Mucosa of descending colon (tissue), 3 donors: ENCODE measurements around the gene TSR1. TPM values are rescaled to one million over a fixed set of nuclear protein-coding genes. Genes with fewer than 3 reads are reported as not detected.

Source experiments
- ATAC-seq: fragments of 200-7000 bp; cut with Tn5 transposase; one replicate; pipeline ENCODE4 v1.9.1; 2020; ENCODE audit warnings: mild to moderate bottlenecking, moderate library complexity
- DNase-seq, 3 donors: peaks; one replicate each; pipeline ENCODE4 v3.0.0-alpha.2; 2020
- H3K36me3 ChIP-seq: fragments of 200-600 bp; one replicate; pipeline ENCODE4 v1.8.0; 2021; ENCODE audit warnings: low read depth, mild to moderate bottlenecking
- H3K4me1 ChIP-seq: fragments of 200-600 bp; one replicate; pipeline ENCODE4 v1.8.0; 2021; ENCODE audit warnings: low read depth, mild to moderate bottlenecking
- H3K4me3 ChIP-seq: fragments of 200-600 bp; one replicate; pipeline ENCODE4 v1.8.0; 2021; ENCODE audit warnings: mild to moderate bottlenecking
- H3K9me3 ChIP-seq: fragments of 200-600 bp; one replicate; pipeline ENCODE4 v1.8.0; 2021; ENCODE audit warnings: mild to moderate bottlenecking
- intact Hi-C, 2 donors: fragments of 100-400 bp; cut with DNase I in 1 of 2; cut with micrococcal nuclease in 1 of 2; formaldehyde crosslinking; loops; one replicate each; pipeline versions ENCODE4 v1.11.0 to v1.11.1; 2022; cut with DNase I, micrococcal nuclease
- total RNA-seq, 3 donors: library from RNA; stranded (reverse); fragmentation: NEBNext Ultra II Directional in 2 of 3; extraction: Animal tissue kit (Norgen Biotek cat#: 25700) in 2 of 3; gene quantifications; one replicate each; pipeline versions ENCODE4 v1.2.1 to v1.2.4, GENCODE V29; 2021 to 2023
- TF ChIP-seq, protein P1 (sequence below): fragments of 200-600 bp; IDR thresholded peaks from one replicate; pipeline ENCODE4 v1.8.0; 2022; ENCODE audit warnings: antibody characterized with exemption, mild to moderate bottlenecking
- donor health status: DM: no; HTN: no; CAD: no; lungs with moderate emphysema.
- donor health status: DM: no; HTN: no; CAD: no.
- donor health status: DM: no; HTN: yes; CAD: no.

Gene TSR1
- total RNA-seq, 3 donors from 2014 or later, result 13.6 to 23.4 (median 15.4) TPM

- no peaks in the 10 kb centered on the region for H3K36me3 ChIP-seq
- ATAC-seq (no peak), DNase-seq (no peak)
- intact Hi-C loops, result no loop called here
- no peaks in the 10 kb centered on the region for H3K4me1 ChIP-seq
- TF ChIP-seq, protein P1, sequence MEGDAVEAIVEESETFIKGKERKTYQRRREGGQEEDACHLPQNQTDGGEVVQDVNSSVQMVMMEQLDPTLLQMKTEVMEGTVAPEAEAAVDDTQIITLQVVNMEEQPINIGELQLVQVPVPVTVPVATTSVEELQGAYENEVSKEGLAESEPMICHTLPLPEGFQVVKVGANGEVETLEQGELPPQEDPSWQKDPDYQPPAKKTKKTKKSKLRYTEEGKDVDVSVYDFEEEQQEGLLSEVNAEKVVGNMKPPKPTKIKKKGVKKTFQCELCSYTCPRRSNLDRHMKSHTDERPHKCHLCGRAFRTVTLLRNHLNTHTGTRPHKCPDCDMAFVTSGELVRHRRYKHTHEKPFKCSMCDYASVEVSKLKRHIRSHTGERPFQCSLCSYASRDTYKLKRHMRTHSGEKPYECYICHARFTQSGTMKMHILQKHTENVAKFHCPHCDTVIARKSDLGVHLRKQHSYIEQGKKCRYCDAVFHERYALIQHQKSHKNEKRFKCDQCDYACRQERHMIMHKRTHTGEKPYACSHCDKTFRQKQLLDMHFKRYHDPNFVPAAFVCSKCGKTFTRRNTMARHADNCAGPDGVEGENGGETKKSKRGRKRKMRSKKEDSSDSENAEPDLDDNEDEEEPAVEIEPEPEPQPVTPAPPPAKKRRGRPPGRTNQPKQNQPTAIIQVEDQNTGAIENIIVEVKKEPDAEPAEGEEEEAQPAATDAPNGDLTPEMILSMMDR, result no peak
- no peak overlapping the region for H3K4me3 ChIP-seq
- H3K9me3 ChIP-seq, result no peaks in the 10 kb centered on the region
Observed at GRCh38 chr17:2275722-2276121, 60.5 kb downstream of the TSR1 start.

DNA sequence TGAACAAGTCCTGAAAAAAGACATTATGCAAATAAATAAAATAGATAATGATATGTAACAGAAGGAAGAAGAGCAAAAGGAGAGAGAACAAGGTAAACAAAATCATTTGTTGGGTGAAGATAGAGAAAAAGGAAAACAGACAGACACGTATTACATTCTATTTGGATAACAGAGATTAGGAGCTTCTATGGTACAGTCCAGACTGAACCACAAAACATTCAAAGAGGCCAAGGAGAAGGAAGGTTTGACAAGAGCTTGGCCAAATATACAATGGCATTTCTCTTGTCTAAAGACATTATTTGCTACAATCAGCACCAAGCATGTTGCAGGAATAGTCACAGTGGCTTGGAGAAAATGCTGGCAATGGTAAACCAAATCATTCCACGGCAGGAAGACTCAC lies 61.8 kb downstream of the TSR1 start:
- no peaks in the 10 kb centered on the region for H3K9me3 ChIP-seq
- no peak overlapping the region for H3K4me3 ChIP-seq
- TF ChIP-seq, protein P1, result no peak
- intact Hi-C loops, result no loop called here
- DNase-seq (no peak), ATAC-seq (no peak)
- H3K4me1 ChIP-seq, result no peaks in the 10 kb centered on the region
- no peaks in the 10 kb centered on the region for H3K36me3 ChIP-seq

Other genes starting within 250 kb of the TSR1 start
- gene SMG6, start 32.7 kb downstream of the TSR1 start, total RNA-seq, result 10 to 100 TPM; 25.9 to 41.6 (median 38.8) TPM
- gene SRR, start 32.5 kb downstream of the TSR1 start, total RNA-seq, result 10 to 100 TPM in 1 of 3 donors, 1 to 10 TPM in 2; 9.7 to 16.2 (median 9.8) TPM
- 10 to 100 TPM; 29.1 to 57.9 (median 30.2) TPM for gene SGSM2, start 1.0 kb upstream of the TSR1 start, total RNA-seq
- 10 to 100 TPM; 22.8 to 39.1 (median 25.2) TPM for gene MNT, start 64.6 kb upstream of the TSR1 start, total RNA-seq
- gene METTL16, start 175.4 kb upstream of the TSR1 start, total RNA-seq, result 10 to 100 TPM; 16.2 to 30.7 (median 19.9) TPM